CD1c-positive myeloid dendritic cell (primary cell): Measurements from ENCODE around the gene EEPD1.

Experiments
- DNase-seq: peaks from one replicate; pipeline ENCODE4 v3.0.0-alpha.2; 2016; ENCODE audit errors: extremely low spot score

EEPD1 gene

DNA sequence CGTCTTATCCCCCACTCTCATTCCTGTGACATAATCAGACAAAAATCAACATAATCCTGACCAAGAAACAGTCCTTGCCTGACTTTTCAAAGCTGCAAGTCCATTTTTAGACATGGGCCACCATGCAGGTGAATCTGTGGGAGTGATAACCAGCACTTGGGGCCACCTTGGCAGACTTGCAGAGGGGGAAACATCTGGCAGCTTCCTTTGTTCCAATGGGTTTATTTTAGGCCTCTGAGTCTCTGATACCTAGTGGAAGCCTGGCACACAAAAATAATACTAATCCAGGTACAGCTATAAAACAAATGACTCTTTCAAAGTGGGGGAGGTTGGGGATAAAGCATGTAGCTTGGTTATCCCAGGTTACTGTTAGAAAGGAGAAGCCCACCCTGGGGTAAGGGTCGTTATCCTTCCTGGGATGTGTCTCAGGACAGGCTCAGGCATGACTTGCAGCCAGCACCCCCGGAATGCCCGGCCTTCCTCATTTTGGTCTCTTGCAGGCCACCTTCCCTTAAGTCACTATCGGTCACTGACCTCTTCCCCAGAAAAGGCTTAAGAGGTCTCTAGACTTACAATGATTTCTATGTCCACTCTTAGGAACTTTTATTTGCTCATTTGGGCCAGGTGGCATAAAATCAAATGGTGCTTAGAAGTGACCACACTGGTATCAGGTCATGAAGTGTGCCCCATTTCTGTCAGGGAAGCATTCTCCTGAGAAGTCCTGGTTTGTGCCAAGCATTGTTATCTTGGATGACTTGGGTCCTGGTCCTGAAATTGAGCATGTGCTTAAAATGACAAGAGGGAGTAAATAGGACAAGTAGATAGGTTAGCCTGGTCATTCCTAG is 37.6 kb downstream of the EEPD1 start:
- peak; percentile 82 for DNase-seq

DNA sequence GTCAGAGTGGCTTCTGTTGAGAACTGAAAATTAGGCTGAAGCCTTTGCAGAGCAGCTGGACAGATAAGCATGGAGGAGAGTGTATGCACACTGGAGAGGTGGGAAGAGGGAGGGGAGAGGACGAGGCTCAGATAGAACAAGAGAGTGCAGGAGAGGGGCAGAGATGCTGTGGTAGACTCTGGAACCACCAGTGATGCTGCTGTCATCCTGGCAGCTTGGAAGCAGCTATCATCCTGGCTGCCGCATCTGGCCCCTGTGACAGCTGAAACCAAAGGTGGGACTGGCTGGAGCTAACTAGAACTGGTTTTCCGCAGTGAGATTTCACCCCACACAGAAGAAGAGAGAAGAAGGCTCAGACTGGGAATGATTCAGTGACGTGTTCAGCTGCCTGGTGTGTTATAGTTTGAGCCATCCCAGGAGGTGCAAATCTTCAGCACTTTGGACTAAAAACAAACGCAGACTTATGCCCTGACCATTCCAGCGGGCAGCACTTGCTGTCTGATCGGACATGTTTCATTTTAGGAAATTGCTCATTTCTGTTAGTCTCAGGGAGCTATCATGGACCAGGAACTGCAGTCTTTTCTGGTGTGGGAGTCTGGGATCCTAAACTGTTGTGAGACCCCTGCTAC is 38.4 kb downstream of the EEPD1 start:
- no peak for DNase-seq

DNA sequence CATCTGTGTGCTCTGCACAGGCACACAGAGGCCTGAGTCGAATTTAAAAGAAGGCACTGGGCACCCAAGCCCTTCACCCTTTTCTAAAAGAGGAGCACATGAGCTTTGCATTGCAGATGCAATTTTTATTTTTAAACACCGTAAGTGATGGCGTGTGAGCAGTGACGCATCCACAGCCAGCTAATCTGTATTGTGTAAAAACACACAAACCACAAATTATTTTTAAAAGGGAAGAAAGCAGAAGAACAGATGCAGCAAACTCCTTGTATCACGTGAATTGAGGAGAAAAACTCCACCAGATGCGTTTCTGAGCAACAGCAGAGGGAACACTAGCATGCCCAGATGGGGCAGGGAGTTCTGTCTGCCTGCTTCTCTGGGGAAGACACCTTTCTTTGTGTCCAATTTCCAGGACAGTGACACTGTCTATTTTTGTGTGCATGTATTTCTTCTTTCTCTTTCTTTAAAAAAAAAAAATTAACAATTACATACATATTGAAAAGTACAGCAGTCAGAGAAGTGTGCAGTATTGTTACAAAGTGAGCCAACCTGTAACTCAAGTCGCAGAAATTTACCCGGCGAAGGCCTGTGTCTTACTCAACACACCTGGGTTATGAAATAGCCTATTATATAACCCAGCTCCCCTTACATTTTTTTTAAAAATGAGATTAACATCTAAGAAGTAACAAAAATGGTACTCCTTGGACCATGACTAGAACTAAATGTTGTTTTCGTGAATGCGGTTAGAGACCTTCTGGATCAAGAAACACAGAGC is 39.2 kb downstream of the EEPD1 start:
- DNase-seq, result peak; percentile 93

DNA sequence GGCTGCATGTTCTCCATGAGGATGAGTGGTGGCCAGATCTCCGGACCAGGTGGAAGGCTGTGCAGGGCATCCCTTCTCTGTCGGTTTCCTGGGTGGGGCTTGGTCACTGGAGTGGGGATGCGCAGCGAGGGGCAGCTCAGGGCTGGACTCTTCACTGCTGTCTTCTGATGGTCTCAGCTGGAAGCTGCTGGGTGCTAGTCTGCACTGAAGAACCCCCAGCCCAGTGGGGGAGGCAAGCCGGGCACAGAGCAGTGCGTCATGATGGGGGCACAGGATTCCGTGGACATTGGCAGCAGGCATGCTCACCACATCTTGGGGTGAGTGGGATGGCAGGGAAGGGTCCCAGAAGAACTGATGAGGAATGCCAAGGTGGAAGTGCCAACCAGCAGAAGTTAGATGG is 39.8 kb downstream of the EEPD1 start:
- DNase-seq, result no peak

DNA sequence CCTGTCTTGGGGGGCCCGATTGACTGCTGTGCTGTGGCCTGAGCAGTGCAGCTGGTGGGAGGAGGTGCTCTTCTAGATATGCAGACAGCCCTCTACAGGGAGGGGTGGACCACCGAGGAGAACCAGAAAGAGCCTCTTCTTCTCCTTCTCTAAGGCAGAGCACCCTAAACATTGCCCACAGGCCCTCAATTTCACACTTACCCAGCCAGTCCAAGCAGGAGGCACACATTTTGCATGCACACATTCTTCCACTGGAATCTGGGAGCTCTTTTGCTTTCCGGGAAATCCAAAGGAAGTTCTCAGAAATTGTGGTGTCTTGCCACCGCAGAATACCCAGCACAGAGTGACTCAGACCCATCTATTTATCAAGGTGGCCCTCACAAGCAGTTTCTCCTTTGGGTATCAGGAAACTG is 45.8 kb downstream of the EEPD1 start:
- peak; percentile 33 for DNase-seq

DNA sequence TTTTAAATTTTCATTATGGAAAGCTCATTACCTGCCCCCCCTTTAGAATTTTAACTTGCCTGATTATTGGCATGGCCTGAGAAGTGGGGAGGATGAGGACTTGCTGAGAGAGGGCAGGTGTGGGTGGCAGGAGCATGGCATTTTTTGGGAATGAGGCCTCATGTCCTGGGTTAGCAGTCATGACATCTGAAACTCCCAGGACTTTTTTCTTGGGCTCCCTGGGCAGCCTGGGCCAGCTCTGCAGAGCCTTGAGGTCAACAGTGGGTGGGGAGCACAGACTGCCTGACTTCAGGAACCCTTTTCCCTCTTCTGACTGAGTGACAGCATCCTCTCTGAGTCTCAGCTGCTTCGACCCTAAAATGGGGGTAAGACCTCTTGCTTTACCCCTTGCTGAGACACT is 46.3 kb downstream of the EEPD1 start:
- DNase-seq, result no peak

DNA sequence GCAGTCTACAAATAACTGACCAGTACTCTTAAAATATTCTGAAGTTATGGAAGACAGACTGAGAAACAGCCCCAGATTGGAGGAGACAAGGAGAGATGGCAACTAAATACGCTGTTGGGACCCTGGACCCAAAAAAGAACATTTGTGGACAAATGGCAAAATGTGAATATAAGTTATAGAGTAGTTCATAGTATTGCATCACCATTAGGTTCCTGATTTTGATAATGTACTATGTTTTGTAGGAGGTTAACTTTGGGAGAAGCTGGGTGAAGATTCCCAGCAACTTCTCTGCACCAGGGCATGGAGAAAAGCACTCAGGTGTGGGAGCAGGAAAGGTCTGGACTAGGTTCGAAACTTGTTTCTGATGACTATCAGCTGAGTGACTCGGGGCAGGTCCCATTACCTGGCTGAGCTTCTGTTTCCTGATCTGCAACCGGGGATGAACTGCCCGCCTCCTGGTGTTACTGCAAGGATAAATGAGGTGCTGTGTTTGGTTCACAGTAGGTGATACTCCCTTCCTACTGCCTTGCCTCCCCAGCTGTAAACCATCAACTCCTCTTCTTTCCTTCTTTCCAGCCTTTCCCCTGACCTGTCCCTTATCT is 48.2 kb downstream of the EEPD1 start:
- no peak for DNase-seq

DNA sequence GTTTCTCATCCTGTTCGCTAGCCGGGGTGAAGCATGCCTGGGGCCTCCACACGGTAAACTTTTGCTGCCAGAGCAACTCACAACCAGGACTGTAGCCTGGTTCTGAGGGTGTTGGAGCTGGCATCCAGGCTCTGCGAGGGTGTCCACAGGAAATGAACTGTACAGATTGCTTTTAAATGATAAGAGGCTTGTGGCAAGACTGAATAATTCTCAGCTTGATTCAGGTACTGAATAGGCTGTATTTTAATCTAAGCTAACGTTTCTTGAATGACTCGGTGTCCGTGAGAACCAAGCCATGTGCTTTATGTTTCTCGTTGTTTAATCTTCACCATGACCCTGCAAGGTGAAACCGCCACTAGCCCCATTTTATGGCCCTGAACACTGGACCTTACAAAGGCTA is 49.3 kb downstream of the EEPD1 start:
- no peak for DNase-seq

DNA sequence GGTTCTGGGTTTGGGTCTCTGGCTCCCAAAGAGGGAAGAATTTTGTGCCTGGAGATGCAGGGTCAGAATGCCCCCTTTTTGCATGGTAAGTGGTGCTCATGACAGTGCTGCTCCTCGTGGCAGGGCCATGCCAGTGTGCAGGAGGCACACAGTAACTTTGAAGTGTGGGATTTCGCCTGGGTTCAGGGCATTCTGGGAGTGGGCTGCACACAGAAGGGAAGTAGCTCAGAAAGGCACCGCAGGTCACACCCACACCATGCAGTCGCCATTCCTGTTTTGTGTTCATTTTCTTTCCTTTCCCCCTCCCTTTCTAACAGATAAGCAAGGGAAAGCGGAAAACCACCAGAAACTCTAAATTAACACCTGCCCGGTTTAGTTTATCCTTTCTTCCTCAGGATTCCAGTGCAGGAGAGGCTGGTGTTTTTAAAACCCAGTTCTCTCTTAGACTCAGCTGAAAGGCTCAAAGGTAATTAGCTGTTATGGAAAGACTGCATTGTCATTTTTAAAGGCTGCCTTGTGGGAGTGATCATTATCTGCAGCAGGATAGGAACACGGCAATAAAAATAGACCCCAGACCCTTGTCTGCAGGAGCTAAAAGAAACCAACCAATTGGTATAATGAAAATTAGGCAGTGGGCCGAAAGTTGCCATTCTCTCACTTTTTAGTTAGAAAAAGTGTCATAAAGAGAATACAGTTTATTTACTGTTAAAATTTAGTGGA is 50.2 kb downstream of the EEPD1 start:
- DNase-seq, result peak; percentile 51

DNA sequence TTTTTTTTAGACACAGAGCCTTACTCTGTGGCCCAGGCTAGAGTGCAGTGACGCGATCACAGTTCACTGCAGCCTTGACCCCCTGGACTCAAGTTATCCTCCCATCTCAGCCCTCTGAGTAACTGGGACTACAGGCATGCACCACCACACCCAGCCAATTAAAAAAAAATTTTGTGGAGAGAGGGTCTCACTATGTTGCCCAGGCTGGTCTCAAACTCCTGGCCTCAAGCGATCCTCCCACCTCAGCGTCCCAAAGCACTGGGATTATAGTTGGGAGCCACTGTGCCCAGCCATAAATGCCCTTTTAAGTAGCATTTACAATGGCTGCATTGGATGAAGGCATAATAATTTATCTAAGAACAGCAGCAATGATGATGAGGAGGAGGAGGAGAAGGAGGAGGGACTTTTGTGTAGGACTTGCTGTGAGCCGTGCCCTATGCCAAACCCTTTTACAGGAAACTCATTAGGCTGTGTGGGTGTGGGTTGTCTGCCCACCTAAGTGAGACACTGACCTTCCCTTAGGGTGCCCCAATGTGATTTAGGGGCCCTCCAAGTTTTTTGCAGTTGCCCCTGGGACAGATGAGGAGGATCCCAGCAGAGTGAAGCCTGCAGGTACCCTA is 51.1 kb downstream of the EEPD1 start:
- DNase-seq, result no peak

DNA sequence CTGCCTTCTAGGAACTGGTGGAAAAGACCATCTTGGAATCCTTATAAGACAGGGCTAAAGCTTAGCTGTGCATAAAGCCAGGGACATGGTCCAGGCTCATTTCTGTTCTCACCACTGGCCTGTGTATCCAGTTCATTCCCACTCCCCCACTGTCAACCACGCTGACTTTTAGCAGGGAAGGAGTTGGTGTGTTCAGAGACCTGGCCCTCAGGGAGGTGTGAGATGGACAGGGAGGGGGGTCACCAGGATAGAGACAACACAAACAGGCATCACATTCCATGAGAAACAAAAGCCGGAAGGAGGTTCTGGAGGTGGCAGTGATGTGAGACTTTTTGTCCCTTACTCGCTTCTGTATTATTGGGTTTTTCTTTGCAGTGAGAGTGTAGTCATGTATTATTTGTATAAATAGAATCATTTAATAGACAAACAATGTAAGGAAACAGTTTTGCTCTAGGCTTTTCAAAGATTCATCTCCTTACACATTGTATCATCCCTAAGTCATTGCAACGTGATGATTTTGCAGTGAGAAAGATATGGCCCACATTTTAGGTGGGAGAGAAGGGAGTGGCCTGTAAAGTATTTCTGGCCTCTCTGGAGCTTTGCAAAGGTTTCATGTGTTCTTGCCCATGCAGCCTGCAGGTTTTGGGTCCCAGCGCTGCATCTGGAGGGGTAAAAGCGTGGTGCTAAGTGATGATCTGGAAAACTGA is 52.0 kb downstream of the EEPD1 start:
- no peak for DNase-seq

DNA sequence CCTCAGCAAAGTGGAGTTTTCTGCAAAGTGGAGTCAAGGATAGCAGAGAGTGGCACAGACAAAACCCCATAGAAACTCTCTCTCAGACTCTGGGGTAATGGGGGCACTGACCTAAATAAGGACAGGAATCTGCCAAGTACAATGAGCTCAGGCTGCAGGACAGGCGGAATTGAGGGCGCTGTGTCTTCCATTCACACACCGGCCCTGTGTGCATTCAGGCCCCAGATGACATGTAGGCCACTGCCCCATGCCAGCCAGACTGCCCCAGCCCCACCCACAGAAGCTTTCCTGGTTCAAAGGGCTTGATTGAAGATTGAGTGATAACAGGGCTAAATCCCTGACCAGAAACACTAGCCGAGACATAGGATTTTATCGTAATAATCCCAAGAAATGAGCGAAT is 52.7 kb downstream of the EEPD1 start:
- no peak for DNase-seq

DNA sequence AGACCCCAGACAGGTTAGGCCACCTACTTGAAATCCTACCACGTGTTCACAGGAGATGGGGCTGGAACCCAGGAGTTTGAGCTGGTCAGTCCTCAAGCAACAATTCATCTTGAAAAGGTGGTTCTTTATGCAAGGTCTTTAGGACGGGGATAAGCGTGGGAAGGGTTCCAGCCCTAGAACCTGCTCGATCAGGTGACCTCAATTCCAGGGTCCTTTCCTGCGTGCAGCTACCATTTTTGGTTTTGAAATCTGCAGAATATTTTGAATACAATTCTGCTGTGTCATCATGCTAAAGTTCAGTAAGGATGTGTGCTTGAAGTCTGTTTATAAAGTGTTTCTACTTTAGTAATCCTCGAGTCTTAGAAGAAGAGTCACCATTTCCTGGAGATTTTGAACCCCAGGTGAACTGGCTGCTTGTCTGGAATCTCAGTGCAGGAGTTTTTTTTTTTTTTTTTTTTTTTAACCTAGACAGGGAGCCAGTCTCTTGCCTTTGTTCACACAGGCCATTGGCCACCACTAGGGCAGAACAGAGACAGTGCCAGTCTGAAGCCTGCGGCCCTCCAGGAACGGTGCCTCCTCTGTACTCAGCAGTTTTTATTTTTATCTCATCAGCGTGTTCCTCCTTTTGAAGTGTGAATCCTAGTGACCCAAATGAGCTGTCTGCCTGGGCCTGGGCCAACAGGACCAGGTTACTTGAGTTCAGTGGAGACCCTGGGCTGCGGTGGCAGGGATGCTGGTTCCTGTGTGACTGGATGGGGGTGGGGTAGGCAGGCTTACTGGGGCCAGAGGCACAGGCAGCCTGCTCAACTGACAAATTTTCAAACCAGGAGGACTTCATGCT is 54.6 kb downstream of the EEPD1 start:
- DNase-seq, result peak; percentile 80

DNA sequence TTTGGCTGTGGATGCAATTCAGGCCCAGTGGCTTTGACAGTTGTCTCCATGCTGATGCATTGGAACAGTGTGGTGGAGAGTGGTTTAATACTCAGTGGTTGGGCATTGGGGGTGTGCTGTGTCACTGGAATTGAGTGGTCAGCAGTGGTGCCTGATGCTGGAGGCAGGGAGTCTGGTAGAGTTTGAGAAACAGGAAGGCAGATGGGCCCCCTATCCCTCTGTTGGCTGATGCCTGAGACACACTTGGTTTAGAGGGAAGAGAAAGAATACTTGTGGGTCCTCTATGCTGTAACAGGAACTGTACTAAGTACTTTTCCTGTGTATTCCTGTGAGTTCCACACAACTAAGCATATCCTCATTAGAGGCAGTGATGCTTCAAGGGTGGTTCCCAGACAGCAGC is 55.4 kb downstream of the EEPD1 start:
- DNase-seq, result peak; percentile 71

DNA sequence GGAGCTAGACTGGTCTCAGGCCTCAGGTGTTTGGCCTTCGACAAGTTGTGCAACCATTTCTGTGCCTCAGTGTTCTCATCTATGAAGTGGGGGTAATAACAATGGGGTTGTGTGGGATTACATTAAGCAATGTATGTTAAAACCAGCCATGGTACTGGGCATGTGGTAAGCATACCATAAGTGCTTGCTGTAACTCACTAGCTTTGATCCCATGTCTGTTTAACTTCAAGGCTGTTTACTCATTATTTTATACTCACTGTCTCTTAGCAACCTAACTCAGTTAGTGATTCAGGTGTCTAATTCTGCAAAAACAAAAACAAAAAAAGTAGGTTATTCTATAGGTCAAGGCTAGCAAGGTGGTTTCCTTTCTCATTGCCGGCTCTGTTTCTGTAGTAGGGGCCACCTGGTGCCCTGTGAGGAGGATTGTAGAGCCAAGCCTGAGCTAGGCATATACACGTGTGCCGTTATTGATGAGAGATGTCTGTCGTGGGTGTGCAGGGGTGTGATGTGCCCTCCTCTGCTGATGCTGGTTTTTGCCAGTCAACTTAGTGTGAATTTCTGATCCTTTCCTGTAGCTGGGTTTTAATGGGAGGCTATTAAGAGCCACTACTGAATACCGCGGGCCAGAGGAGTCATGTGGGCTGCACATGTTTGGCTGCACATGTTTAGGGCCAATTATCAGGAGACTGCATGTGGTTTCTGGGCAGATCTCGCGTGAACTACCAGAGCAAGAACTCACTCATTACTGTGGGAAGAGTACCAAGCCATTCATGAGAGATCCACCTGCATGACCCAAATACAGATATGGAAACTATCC is 56.2 kb downstream of the EEPD1 start:
- no peak for DNase-seq

DNA sequence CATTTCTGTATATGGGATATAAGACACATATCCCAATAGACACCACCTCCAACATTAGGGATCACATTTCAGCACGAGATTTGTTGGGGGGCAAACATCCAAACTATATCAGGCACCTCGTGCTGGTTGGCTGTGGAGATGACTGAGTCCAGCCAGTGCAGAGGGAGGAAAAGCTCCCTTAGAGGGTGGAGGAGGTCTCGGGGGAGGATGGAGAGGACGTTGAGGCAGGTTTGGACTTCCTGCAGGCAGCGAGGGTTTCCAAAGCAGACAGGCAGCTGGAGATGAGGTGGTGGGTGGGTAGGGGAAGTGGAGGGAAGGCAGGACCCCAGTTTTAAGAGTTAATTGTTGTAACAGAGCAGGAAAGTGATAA is 56.7 kb downstream of the EEPD1 start:
- no peak for DNase-seq

DNA sequence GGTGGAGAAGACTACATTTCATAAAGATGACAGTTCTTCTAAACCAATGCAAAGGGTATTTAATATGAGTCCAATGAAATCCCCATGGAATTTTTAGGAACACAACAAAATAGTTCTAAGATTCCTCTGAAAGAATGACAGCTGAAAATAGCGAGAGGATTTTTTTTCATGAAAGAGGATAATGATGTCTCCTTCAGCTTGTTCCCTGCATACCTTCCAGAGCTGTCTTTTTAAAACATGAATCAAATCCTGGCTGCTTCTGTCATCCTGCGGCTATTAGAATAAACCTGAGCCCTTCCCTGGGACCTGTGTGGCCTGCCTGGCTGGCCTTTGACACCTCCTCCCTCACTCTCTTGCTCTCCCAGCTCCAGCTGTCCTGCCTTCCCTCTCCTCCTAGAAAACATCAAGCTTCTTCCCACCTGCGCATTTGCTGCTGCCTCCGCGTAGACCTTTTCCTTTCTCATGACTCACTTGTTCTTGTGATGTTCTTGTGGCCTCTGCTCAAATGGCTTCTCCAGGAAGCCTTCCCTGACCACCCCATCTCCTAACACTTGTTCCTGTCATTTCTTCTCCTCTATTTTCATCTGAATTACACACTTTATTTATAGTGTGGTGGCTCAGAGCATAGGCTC is 57.4 kb downstream of the EEPD1 start:
- DNase-seq, result no peak
